M059J (cell line): ENCODE measurements around the gene PIP4K2A. TPM values are rescaled to one million over a fixed set of nuclear protein-coding genes. Genes with fewer than 3 reads are reported as not detected.
A peak's percentile ranks its signal among the peaks of the same experiment; 100 is the strongest.

Experiments used
- DNase-seq: peaks from one replicate; pipeline ENCODE4 v3.0.0-alpha.2; 2012; ENCODE audit warnings: low read depth
- total RNA-seq: library from RNA; depleted of rRNA; stranded (reverse); fragments of >200 nt; shearing (Covaris generic); gene quantifications from 2 replicates; pipeline ENCODE4 v1.2.3, GENCODE V29; 2014

Gene PIP4K2A
- total RNA-seq, 1 experiment from 2014 or later, result 26.6 TPM

DNA sequence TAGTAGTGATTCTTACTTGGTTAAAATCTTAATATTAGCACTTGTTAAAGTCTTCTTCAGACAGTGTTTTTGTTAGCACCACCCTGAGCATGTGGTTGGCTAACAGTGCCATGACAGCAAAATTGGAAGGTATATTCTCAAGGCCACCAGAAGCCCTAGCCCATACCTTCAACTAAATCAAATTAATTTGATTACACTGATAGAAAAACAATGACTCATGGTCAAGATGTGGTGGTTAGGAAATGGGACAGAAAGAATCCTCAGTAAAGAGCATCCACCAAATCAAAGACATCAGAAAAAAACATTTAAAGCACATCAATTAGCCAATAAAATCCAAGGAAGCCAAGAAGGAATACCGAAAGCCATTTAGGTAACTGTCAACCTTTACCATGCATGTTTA lies 75.5 kb downstream of the PIP4K2A start:
- DNase-seq, result no peak

DNA sequence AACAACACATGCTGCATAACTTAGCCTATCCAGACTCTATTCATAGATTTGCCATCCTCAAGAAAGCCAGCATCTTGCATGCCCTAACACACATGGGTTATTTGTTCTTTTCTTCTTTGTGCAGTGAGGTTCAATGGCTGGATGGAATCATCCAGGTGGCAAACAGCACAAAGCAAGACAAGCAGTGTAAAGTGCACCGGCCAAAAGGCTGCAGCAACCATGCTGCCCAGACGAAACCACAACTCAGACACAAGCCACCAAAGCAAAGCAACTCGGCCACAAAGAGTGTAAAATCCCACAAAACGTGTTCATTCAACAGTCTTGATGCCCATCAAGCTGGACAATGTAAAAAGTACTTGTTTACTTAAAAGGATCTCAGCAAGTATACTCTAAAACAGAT lies 76.9 kb downstream of the PIP4K2A start:
- DNase-seq, result no peak

DNA sequence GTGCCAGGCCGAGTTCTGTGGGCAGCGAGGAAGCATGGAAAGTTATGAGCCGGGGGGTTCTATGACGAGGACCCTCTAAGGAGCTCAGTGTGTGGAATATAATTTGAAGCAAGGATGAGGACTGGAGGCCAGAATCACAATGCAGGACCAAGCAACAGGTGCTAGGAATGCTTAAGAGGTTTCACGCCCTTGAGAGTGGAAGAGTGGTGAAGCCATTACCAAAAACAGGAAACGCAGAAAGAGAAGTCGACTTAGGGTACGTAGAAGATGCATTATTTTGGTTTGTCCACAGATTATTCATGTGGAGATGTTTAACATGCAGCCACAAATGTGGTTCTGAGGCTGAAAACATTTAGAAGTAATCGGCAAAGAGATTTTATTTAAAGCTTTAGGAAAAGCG lies 78.7 kb downstream of the PIP4K2A start:
- no peak for DNase-seq

DNA sequence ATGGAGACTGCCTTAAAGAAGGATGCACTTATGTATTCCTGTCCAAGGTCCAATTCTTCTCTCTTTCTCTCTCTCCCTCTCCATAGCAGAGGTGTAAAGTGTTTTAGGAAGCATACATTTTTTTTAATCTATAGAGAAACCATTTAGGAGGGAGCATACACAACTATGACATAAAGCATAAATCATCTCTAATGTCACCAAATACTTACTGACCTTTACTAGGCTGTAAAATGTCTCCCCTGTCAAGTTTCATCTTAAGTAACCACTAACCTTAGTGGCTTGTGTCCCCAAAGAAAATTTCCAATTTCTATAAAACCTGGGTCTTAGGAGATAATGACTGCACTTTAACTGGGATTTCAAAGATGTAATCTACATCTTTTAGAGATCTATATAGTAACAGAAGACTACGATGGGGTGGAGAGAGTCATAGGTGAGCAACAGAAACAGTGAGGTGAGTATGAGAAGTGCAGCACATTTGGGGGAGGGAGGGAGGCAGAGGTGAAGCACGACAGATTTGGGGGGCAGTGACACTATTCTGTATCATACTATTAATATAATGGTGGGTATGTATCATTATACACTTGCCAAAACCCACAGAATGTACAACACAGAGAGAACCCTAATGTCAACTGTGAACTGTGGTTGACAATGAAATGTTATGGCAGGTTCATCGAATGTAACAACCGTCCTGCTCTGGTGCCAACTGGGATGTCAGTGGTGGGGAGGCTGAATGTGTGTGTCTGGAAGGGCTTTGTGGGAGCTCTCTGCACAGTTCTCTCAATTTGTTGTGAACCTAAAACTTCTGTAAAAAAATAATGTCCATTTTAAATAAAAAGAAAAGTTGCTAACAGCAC lies 79.5 kb downstream of the PIP4K2A start:
- no peak for DNase-seq

DNA sequence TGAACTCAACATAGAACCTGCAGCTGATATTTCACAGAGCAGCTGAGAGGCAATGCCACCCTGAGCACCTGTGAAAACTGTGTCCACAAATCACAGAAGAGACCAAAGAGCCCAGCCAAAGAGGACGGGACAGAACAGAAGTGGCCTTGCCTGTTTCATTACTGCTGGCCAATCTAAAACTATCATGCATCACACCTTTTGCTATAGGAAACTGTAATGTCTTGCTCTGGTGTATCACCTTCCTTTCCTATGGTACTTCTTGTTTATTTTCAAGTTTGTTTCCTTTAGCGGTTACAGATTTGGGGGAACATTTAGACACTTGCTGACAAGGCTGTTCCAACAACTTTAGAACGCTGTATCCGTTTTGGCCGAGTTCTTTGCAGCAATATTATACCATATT lies 80.3 kb downstream of the PIP4K2A start:
- no peak for DNase-seq

DNA sequence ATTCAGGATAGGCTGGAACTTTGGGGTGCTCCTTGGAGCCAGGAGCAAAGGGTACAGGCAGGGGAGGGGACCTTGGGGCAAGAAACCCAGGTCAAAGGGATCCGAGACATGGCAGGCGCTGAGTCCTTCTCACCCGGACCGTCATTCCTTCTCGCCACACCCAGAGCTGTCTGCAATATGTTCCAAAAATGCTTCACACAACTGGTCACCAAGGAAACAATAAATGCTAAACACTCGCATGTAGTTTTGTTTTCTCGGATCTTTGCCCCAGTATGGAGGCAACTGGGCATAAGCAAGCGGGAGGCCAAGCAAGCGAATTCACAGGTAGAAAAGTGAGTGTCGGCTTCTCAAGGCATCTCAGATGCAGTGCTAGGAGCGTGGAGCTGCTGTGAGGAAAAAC lies 80.8 kb downstream of the PIP4K2A start:
- no peak for DNase-seq

DNA sequence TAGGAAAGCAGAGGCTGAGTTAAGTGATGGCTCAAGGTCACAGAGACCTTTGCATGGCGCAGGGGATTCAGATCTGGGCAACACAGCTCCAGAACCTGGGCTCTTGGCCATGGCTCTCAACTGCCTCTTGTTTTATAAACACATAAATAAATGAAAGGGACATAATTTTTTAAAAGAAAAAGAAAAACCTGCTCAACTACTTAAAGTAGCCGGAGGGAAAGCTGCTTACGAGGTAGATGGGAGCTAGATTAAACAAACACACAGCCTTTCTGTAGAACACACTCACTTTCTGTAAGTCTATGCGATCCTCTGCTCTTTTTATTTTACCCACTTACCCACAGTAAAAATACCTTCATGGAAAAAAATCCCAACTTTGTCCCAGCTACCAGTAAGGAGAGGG lies 81.3 kb downstream of the PIP4K2A start:
- DNase-seq, result no peak

DNA sequence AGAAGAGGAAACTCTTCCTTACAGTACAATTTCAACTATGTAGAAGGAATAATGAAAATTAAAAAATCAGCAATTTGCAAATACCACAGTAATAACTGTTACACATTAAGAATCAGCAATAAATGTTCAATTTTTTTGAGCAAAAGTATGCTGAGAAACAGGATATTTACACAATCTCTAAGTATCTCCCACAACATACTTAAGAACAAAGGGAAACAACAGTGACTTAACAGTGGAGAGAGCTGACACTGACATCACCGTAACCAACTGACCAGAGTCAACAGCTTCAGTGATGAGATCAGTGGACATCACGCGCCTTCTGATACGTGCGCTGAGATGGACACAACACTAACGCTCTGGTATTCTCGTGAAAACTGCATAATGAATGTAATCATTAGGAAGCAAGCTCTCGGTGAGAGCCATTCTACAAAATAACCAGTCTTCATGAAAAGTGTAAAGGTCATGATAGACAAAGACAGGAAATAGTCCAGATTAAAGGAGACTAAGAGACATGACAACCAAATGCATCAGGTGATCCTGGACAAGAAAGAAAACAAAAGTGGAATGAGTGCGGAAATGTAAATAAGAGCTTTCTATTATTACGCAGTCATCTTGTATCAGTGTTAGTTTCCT lies 82.6 kb downstream of the PIP4K2A start:
- no peak for DNase-seq

DNA sequence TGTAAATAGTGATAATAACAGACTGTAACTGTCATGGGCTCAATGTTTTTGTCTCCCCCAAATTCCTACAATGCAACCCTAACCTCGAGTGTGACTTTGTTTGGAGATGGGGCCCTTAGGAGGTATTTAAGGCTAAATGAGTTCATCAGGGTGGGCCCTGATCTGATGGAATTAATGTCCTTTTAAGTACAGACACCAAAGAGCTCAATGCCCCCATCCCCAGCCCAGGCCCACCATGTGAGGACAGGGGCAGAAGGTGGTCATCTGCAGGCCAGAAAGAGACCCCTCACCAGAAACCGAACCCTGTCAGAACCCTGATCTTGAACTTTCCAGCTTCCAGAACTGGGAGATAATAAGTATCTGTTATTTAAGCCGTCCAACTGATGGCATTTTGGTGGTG lies 83.2 kb downstream of the PIP4K2A start:
- DNase-seq, result no peak

DNA sequence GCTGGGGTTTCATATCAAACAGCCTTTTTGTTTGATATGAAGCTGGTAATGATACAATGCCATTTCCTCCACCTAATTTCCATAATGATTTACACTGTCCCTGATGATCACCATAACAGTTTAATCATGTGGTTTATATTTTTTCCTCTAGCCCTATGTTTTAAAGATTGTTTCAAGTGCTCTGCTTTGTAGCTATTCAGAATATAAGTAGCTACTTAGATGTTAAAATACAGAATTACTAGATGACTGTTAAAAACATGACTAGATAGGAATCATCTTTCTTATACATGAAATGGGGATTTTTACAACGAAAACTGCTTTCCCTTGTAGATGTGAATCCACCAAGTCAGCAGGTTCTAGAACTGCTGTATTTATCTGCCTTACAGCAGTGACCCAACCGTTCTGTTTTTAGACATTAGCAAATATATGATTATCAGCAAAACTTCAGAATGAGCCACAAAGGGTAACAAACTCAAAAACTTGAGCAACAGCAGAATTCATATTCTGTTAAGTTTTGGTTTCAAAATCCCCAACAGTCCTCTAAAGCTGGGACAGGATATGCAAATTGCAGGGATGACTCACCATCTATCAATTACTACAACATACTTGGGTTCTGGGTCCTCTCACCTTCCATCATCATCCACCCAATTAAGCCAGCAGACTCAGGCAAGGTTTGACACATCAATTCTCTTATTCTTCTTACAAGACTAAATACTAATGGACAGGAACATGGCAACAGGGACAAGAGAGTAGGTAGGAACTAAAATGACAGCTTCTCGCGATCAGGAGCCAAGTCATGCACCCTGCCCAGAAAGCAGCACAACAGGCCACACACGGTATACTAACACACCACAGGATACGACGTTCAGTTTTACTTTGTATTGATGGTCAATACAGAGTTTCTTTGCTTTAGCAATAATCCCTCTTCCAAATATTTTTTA lies 83.9 kb downstream of the PIP4K2A start:
- peak; percentile 61 for DNase-seq

DNA sequence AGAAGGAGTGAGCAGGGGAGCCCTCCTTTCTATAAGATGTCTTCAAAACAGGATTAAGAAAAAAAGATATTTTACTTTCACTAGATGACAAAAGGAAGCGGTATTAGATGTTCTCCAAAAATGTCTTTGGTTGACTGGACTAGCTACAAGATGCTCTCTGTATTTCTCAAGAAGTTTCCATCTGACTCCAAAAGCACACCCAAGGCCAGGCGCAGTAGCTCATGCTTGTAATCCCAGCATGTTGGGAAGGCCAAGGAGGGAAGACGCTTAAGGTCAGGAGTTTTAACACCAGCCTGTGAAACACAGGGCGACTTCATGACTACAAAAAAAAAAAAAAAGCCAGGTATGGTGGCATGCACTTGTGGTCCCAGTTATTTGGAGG lies 84.5 kb downstream of the PIP4K2A start:
- no peak for DNase-seq

DNA sequence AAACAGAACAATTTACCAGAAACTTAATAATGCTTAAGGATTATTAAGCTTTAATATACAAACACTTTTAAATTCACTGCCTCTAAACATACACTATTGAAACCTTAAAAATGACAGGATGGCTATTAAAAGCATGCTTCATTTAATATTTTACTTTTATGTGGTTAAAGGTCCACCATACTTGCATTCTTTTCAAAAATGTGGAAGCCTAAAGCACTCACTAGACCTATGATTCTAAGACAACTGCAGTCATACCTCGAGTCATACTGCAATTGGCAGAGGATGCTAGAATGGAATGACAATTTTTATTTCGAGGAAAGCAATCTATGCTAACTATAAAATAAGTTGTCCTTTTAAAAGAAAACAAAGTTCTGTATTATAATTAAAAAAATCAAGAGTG lies 85.3 kb downstream of the PIP4K2A start:
- DNase-seq, result peak; percentile 34

DNA sequence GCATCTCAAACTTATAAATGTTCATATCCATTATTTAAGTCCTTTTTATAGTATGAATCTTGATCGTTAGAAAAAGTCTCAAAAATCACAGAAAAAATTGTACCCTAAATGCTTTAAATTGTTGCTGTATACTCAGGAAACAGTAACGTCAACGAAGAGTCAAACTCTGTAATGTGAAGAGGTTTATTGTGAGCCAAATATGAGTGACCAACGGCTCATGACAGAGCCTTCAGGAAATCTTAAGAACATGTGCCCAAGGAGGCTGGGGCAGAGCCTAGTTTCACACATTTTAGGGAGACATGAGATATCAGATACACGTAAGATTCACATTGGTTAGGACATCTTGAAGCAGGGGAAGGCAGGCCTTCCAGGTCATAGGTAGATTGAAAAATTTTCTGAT lies 86.1 kb downstream of the PIP4K2A start:
- no peak for DNase-seq

DNA sequence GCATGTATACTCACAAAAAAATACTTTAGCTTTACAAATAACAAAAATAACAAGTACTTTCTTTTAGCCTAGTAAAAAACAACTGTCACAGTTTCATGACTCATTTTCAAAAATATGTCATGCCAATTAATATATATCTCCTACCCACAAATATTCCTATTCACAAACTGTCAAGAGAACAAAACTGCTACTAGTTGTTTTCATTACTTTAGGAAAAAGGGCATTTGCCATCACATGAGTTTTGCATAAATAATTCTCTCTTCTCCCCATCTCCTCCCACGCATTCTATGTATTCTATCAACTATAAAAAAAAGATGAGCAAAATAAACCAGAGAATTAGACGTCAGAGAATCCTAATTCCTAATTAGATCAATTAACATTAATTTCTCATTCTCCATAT lies 87.6 kb downstream of the PIP4K2A start:
- DNase-seq, result no peak

DNA sequence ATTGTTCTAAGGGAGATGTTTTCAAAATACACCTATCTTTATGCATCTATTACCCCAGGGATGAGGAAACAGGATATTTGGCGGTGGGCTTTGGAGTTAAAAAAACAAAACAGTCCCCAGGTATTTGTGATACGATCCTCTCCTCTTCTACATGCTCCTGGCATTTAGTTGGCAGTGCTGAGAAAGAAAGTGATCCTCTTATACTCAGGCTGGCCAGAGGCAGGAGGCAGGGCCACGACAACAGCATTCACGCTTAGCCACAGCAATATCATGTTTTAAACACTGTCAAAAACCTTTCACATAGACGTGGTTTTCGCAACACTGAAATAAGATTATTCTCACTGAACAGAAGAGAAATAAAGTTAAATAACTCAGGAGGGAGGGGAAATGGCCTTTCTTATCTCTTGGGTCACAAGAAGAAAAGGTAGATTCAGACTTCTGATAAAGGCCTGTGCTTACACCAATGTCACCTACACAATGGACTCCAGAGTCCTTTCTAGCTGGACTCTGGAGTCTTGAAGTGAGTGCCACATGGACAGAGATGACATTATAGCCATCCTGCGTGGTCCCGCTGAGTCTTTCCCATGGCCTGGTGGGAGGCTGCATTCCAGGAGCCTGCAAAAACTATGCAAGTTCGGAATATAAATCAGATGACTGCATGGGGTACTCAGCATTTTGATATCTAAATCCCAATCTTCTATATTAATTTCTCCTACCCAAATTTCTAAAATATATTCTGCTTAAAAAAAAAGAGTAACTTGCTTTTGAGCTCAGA lies 88.7 kb downstream of the PIP4K2A start:
- no peak for DNase-seq

DNA sequence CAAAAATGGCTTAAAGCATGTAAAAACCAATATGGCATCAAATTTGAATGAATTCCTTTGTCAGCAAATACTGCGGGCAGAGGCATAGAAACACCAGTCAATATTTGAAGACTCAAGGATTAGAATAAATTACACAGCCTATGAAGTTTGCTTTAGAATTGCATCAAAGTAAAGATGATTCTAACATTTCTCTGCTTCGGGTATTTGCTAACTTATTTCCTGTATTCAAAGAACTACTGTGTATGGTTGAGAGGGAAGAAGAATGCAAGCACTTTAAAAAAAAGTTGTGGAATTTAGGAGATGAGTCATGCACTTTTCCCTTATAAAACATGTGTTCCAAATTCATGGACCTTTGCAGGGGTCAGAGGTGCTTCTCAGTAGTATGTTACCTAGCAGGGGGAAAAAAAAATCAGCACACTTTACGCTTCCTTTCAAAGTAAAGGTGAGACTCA lies 90.1 kb downstream of the PIP4K2A start:
- DNase-seq, result peak; percentile 69

DNA sequence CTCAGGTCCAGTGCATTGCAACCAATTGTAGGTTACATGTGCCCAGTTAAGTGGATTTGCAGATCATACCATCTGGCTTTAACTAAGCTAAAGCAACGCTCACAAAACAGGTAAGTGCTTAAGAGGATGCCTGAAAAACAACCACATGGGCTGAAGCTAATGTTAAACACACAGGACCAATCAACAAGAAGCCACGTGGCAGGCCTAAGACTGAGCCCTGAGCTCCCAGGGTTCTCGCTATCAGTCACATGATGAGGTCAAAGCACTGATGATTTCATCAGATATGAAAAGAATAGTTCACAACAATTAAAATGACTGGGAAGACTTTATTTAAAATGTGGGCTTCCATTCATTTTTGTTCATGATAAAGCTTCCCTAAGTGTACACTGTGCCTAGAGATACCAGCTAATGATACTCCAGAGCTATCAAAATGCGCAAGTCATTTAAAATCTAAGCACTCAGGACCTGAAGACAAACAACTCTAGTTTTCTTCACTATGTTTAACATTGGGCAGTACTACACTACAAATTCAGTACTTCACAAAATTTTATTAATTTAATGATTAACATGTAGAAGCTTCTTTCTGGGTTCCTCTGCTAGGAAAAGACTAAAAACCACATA lies 90.6 kb downstream of the PIP4K2A start:
- DNase-seq, result no peak

DNA sequence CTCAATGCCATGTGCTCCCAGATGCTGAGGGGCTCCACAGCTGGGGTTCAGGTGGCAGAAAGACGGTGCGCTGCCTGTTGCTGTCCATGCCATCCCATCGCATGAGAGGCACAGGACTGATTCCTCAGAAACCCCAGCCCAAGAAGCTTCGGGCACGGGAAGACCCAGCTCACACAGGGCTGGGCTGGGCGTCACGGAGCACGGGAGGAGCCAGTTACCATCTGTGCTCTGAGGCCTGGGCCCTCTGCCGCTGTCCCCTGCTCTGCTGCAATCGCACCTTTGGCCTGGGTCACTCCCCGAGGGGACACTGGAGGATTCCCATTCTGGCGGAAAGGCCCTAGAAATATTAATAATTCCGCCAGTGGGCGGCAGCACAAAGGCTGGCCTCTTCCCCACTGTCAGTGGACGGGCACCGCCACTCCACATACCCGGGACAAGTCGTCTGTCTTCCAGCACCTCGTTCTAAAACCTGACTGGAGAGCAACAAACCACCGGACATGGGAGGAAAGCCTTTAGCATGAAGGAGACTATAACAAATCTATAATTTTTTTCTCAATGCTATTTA lies 92.1 kb downstream of the PIP4K2A start:
- DNase-seq, result no peak

DNA sequence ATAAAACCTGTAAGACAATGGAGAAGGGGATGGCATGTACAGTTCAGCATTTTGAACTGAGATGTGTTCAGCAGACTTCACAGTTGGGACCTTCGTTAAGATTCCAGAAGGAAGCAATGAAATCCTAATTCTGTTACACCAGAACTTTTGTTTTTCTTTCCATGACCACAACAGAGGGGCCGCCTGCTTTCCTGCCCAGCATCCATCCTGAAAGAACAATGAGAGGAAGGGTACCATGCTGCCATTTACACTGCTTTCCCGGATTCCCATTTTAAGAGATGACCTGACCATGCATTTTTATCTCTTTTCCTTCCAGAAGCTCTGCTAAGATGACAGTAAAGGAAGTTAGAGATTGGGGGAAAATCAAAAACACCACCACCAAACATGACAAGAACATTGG lies 92.7 kb downstream of the PIP4K2A start:
- no peak for DNase-seq

DNA sequence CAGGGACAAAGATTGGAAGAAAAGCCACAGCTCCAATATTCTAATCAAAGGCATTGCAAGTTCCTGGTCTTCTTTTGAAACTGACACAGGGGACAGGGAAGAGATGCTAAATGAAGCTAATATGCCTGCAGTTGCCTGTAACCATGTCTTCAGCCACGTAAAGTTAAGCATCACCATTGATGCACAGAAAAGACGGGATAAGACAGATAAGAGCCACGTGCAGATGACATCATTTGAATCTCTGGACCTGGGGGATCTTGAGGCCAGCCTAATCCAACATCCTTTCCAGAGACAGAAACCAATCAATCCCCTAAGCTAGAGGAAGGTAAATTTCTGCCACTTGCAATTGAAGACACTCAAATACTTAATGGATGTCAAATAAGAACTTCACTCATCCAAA lies 93.4 kb downstream of the PIP4K2A start:
- DNase-seq, result no peak
